HG03432 (cell line): ENCODE measurements around the gene LRRC27.

ENCODE experiments used
- ATAC-seq: cut with Tn5 transposase; IDR thresholded peaks from one replicate; pipeline ENCODE4 v1.9.1; 2021; ENCODE audit warnings: mild to moderate bottlenecking, moderate library complexity; ENCODE audit not compliant: unreplicated experiment

Gene LRRC27

GRCh38 chr10:132355297-132355696, 23.3 kb downstream of the LRRC27 start:
- no peak for ATAC-seq

- no peak for ATAC-seq
Observed at GRCh38 chr10:132355754-132356153, 23.8 kb downstream of the LRRC27 start.

- ATAC-seq, result no peak
Observed at GRCh38 chr10:132356621-132357195, 24.7 kb downstream of the LRRC27 start.

GRCh38 chr10:132357286-132358058, 25.5 kb downstream of the LRRC27 start:
- ATAC-seq, result no peak

GRCh38 chr10:132359305-132360040, 27.5 kb downstream of the LRRC27 start:
- no peak for ATAC-seq

GRCh38 chr10:132360766-132361447, 28.9 kb downstream of the LRRC27 start:
- no peak for ATAC-seq

- no peak for ATAC-seq
Observed at GRCh38 chr10:132361581-132362101, 29.6 kb downstream of the LRRC27 start.

GRCh38 chr10:132362151-132362611, 30.2 kb downstream of the LRRC27 start:
- no peak for ATAC-seq

- no peak for ATAC-seq
Observed at GRCh38 chr10:132363376-132363775, 31.4 kb downstream of the LRRC27 start.

GRCh38 chr10:132363921-132364593, 32.1 kb downstream of the LRRC27 start:
- no peak for ATAC-seq

- ATAC-seq, result no peak
Observed at GRCh38 chr10:132364594-132364970, 32.6 kb downstream of the LRRC27 start.

GRCh38 chr10:132365102-132365501, 33.1 kb downstream of the LRRC27 start:
- no peak for ATAC-seq

- ATAC-seq, result no peak
Observed at GRCh38 chr10:132366006-132366405, 34.0 kb downstream of the LRRC27 start.

GRCh38 chr10:132366499-132366898, 34.5 kb downstream of the LRRC27 start:
- no peak for ATAC-seq

GRCh38 chr10:132368391-132368790, 36.4 kb downstream of the LRRC27 start:
- ATAC-seq, result no peak

- no peak for ATAC-seq
Observed at GRCh38 chr10:132368881-132369635, 37.1 kb downstream of the LRRC27 start.

- no peak for ATAC-seq
Observed at GRCh38 chr10:132369636-132370185, 37.7 kb downstream of the LRRC27 start.

GRCh38 chr10:132370426-132371340, 38.7 kb downstream of the LRRC27 start:
- ATAC-seq, result no peak
